HFFc6 (cell line): ENCODE measurements around the gene RNF111. TPM values are rescaled to one million over a fixed set of nuclear protein-coding genes. Genes with fewer than 3 reads are reported as not detected.

Experiments used
- DNase-seq: peaks from one replicate; pipeline ENCODE4 v3.0.0-alpha.2; 2018
- H3K27ac Mint-ChIP-seq: 2 replicates; pipeline ENCODE4 v1.8.0; 2020; ENCODE audit warnings: mild to moderate bottlenecking, mixed read lengths
- H3K27me3 Mint-ChIP-seq: 2 replicates; pipeline ENCODE4 v1.8.0; 2021; ENCODE audit warnings: mild to moderate bottlenecking, moderate library complexity, mixed read lengths; ENCODE audit not compliant: insufficient read depth
- H3K36me3 Mint-ChIP-seq: 2 replicates; pipeline ENCODE4 v1.8.0; 2021; ENCODE audit warnings: low read depth, mixed read lengths
- H3K4me1 Mint-ChIP-seq: 2 replicates; pipeline ENCODE4 v1.8.0; 2020; ENCODE audit warnings: low read depth, mixed read lengths
- H3K4me3 Mint-ChIP-seq: 2 replicates; pipeline ENCODE4 v1.8.0; 2020; ENCODE audit warnings: mild to moderate bottlenecking, moderate library complexity, mixed read lengths
- H3K9me3 Mint-ChIP-seq: 2 replicates; pipeline ENCODE4 v1.8.0; 2020; ENCODE audit warnings: mild to moderate bottlenecking, mixed read lengths
- total RNA-seq, 6 experiments: library from RNA; stranded (reverse); fragmentation: NEBNext Ultra II Directional; extraction: Animal tissue kit (Norgen Biotek cat#: 25700); gene quantifications; 2 replicates in 1 of 6; 3 replicates in 5 of 6; pipeline ENCODE4 v1.2.3, GENCODE V29; 2021
- TF ChIP-seq, protein P1 (sequence below): fragments of 200-600 bp; sonication (generic); IDR thresholded peaks from 2 replicates; pipeline ENCODE4 v1.5.0; 2021; ENCODE audit warnings: antibody characterized with exemption, mild to moderate bottlenecking

Gene RNF111
- total RNA-seq, 6 experiments from 2014 or later: 29.1 to 32.7 (median 32.4) TPM

DNA sequence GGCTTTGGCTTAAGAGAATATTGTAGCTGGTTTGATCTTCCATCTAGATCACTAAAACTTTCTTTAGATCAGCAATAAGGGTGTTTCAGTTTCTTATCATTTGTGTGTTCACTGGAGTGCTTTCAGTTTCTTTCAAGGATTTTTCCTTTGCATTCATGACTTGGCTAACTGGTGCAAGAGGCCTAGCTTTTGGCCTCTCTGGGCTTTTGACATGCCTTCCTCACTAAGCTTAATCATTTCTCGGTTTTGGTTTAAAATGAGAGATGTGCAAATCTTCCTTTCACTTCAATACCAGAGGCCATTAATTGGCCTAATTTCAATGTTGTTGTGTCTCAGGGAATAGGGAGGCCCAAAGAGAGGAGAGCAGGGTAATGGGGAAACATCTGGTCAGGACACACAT, 87.1 kb downstream of the RNF111 start:
- no peaks in the 10 kb centered on the region for H3K4me1 Mint-ChIP-seq
- no peak overlapping the region for H3K4me3 Mint-ChIP-seq
- H3K27ac Mint-ChIP-seq: no peak overlapping the region; the same call in 1 of the 2 replicates
- H3K27me3 Mint-ChIP-seq: no peaks in the 10 kb centered on the region
- peaks cover 31% of the 10 kb centered on the region for H3K36me3 Mint-ChIP-seq
- TF ChIP-seq, protein P1, sequence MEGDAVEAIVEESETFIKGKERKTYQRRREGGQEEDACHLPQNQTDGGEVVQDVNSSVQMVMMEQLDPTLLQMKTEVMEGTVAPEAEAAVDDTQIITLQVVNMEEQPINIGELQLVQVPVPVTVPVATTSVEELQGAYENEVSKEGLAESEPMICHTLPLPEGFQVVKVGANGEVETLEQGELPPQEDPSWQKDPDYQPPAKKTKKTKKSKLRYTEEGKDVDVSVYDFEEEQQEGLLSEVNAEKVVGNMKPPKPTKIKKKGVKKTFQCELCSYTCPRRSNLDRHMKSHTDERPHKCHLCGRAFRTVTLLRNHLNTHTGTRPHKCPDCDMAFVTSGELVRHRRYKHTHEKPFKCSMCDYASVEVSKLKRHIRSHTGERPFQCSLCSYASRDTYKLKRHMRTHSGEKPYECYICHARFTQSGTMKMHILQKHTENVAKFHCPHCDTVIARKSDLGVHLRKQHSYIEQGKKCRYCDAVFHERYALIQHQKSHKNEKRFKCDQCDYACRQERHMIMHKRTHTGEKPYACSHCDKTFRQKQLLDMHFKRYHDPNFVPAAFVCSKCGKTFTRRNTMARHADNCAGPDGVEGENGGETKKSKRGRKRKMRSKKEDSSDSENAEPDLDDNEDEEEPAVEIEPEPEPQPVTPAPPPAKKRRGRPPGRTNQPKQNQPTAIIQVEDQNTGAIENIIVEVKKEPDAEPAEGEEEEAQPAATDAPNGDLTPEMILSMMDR: no peak
- H3K9me3 Mint-ChIP-seq: no peaks in the 10 kb centered on the region
- DNase-seq: no peak

DNA sequence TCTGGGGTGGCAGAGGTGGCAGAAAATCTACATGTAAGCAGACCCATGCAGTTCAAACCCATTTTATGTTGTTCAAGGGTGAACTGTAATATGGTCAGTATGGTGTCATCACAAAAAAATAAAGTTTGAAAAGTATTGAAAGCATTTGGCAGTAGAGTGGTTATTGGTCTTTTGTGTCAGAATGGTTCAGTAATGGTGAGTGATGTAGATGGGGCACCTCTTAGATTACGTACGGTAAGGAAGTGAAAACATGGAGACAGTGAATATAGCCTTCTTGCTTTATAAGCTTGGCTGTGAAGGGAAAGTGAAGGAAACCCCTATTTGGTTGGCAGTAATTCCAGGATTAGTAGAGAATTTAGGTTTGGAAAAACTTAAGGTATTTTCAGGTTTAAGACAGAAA, 100.3 kb downstream of the RNF111 start:
- TF ChIP-seq, protein P1: no peak
- Mint-ChIP-seq H3K27ac (no peak overlapping the region; the same call in 1 of the 2 replicates), H3K27me3 (peaks cover 1% of the 10 kb centered on the region; the same call in 1 of the 2 replicates), H3K9me3 (no peaks in the 10 kb centered on the region), H3K4me3 (no peak overlapping the region), H3K36me3 (peaks cover 11% of the 10 kb centered on the region), H3K4me1 (no peaks in the 10 kb centered on the region)
- DNase-seq: no peak

DNA sequence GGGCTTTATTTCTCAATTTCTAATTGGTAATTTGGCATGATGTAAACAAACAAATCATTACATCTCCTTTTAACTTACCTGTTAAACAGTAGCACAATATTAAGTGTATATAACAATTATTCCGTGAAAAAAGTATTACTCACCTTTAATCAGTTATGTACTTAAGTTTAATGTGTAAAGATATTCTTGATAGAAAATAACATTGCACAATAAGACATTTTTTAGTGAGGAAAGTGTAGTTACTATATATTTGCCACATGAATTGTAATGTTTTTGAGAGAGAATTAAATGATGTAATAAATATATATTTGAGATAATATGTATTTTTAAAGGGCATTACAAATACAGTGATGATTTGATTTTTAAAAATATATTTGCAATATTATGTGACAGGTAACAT, 106.6 kb downstream of the RNF111 start:
- H3K27ac Mint-ChIP-seq: no peak overlapping the region
- DNase-seq: no peak
- TF ChIP-seq, protein P1: no peak
- H3K36me3 Mint-ChIP-seq: peaks cover 5% of the 10 kb centered on the region; the same call in 1 of the 2 replicates
- H3K4me3 Mint-ChIP-seq: no peak overlapping the region
- no peaks in the 10 kb centered on the region for H3K4me1 Mint-ChIP-seq
- H3K9me3 Mint-ChIP-seq: no peaks in the 10 kb centered on the region
- no peaks in the 10 kb centered on the region for H3K27me3 Mint-ChIP-seq

DNA sequence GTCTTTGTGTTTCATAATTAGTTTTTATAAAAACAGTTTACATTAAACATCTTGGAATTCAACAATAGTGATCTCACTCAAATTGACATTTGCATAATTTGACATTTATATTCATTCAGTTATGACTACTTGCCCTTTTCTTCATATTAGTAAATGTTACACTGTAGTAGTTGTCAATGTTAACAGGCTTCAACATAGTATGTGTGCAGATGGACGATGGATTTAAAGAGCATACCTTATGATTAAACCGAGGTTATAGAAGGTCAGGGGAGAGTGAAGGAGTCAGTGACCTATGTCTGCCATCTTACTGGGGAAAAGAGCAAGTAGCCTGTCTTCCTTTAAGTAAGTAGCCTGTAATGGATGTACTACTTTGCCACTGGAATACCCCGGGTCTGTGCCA, 109.0 kb downstream of the RNF111 start:
- Mint-ChIP-seq H3K4me3 (no peak overlapping the region), H3K27me3 (no peaks in the 10 kb centered on the region), H3K27ac (no peak overlapping the region), H3K4me1 (no peaks in the 10 kb centered on the region), H3K9me3 (no peaks in the 10 kb centered on the region), H3K36me3 (peaks cover 5% of the 10 kb centered on the region; the same call in 1 of the 2 replicates)
- TF ChIP-seq, protein P1: no peak
- no peak for DNase-seq

DNA sequence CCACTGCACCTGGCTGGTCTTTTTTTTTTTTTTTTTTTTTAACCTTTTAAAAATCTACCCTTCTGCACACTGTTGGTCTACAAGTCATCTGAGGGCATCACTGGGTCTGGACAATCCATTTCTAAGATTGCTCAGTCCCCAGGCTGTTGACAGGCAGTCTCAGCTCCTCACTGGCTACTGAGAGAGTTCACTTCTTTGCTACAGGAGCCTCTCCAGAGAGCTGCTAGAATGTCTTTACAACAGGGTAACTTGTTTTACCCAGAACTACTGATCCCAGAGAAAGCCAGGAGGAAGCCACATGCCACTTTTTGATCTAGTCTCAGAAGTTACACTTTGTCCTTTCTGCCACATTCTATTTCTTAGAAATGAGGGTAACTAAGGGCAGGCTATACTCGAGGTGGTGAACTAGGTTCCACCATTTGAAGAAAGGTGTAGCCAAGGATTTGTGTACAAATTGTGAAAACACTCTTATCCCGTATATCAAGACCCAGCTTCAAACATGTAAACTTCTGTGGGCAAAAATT, 111.8 kb downstream of the RNF111 start:
- H3K36me3 Mint-ChIP-seq: no peaks in the 10 kb centered on the region; the same call in 1 of the 2 replicates
- TF ChIP-seq, protein P1: no peak
- H3K4me3 Mint-ChIP-seq: no peak overlapping the region
- H3K9me3 Mint-ChIP-seq: no peaks in the 10 kb centered on the region
- H3K4me1 Mint-ChIP-seq: peaks cover 3% of the 10 kb centered on the region
- H3K27ac Mint-ChIP-seq: no peak overlapping the region
- no peak for DNase-seq
- H3K27me3 Mint-ChIP-seq: peaks cover 1% of the 10 kb centered on the region; the same call in 1 of the 2 replicates

DNA sequence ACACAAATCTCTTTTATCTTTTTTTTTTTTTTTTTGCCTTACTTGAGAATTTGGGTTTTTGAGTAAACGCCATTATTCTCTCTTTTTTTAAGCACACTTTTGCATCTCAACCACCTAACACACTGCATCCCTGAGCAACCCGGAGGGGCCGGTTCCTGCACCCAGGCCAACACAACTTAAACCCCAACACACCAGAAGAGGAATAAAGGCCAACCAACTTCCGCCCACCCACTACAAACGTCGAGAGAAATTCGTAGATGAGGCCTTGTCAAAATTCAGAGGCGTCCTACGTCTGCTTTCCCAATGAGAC, 117.1 kb downstream of the RNF111 start:
- peaks cover 20% of the 10 kb centered on the region for H3K36me3 Mint-ChIP-seq
- H3K9me3 Mint-ChIP-seq: no peaks in the 10 kb centered on the region
- H3K27me3 Mint-ChIP-seq: peaks cover 6% of the 10 kb centered on the region
- DNase-seq: no peak
- H3K4me3 Mint-ChIP-seq: peak overlapping the region; percentile 97
- TF ChIP-seq, protein P1: no peak
- H3K27ac Mint-ChIP-seq: peak overlapping the region; percentile 99
- H3K4me1 Mint-ChIP-seq: peaks cover 22% of the 10 kb centered on the region
